Gastrocnemius medialis (tissue), 4 donors: ENCODE results near the gene AFF3. TPM values are rescaled to one million over a fixed set of nuclear protein-coding genes. Genes with fewer than 3 reads are reported as not detected.

Source experiments
- ATAC-seq, 2 donors: fragments of 150-250 bp; one replicate each; pipeline ENCODE4 v1.9.1; 2016
- DNase-seq, 2 donors: peaks; one replicate each; pipeline ENCODE4 v3.0.0-alpha.2; 2019
- H3K27ac ChIP-seq, 4 donors: fragments of 200-600 bp; sonication (generic); 1 replicate in 1 of 4; 2 replicates in 3 of 4; pipeline ENCODE4 v1.5.1; 2016 to 2018; ENCODE audit warnings: mild to moderate bottlenecking in 2 of 4, moderate library complexity in 1 of 4
- H3K27me3 ChIP-seq, 3 donors: fragments of 200-600 bp; sonication (generic) in 2 of 3; 1 replicate in 1 of 3; 2 replicates in 2 of 3; pipeline versions ENCODE4 v1.5.1 to v1.6.0; 2016 to 2019; ENCODE audit warnings: mild to moderate bottlenecking in 1 of 3, moderate library complexity in 1 of 3
- H3K36me3 ChIP-seq, 2 donors: fragments of 200-600 bp; sonication (generic) in 1 of 2; one replicate each; pipeline ENCODE4 v1.5.1; 2017 to 2018
- H3K4me1 ChIP-seq, 2 donors: fragments of 200-600 bp; sonication (generic) in 1 of 2; one replicate each; pipeline ENCODE4 v1.5.1; 2016 to 2017; ENCODE audit warnings: mild to moderate bottlenecking in 2 of 2
- H3K4me3 ChIP-seq, 4 donors: fragments of 200-600 bp; sonication (generic) in 3 of 4; 1 replicate in 1 of 4; 2 replicates in 3 of 4; pipeline ENCODE4 v1.5.1; 2016 to 2019; ENCODE audit warnings: mild to moderate bottlenecking in 2 of 4
- H3K9me3 ChIP-seq, 3 donors: fragments of 200-600 bp; sonication (generic) in 2 of 3; 1 replicate in 1 of 3; 2 replicates in 2 of 3; pipeline ENCODE4 v1.5.1; 2016 to 2019
- CTCF ChIP-seq, 5 experiments: fragments of 450-650 bp in 3 of 5; fragments of 200-600 bp in 2 of 5; sonication (generic) in 2 of 5; IDR thresholded peaks in 4 of 5; conservative IDR thresholded peaks in 1 of 5; 1 replicate in 4 of 5; 2 replicates in 1 of 5; pipeline ENCODE4 v1.5.1; 2016 to 2019; ENCODE audit warnings: antibody characterized with exemption in 5 of 5, mild to moderate bottlenecking in 3 of 5, moderate library complexity in 3 of 5
- POLR2A ChIP-seq, 2 donors: fragments of 450-650 bp; IDR thresholded peaks; one replicate each; pipeline ENCODE4 v1.6.1; 2017; ENCODE audit warnings: antibody characterized with exemption in 2 of 2, mild to moderate bottlenecking in 2 of 2, moderate library complexity in 2 of 2
- in situ Hi-C, 4 donors: fragments of 200-750 bp; cut with MboI; loops; one replicate each; pipeline versions ENCODE4 v1.15.0 to v1.8.0; 2017; ENCODE audit warnings: low sequenced_read_pairs in 4 of 4
- intact Hi-C: fragments of 100-400 bp; cut with DNase I; formaldehyde crosslinking; loops from one replicate; pipeline ENCODE4 v1.15.1; 2023; ENCODE audit warnings: low total_unique reads
- total RNA-seq, 4 donors: library from RNA; depleted of rRNA; stranded (reverse); fragments of >200 nt; gene quantifications; one replicate each; pipeline versions ENCODE4 v1.1.0 to v1.2.3, GENCODE V29; 2016

Gene AFF3
- total RNA-seq, 4 donors from 2014 or later, result 0.22 to 0.55 (median 0.47) TPM

- intact Hi-C loops (no loop called here), in situ Hi-C loops (no loop called here)
- ATAC-seq (no peak), DNase-seq (no peak)
- Histone ChIP-seq H3K27ac (no peak overlapping the region), H3K9me3 (no peaks in the 10 kb centered on the region), H3K4me1 (peaks cover 4 to 8% of the 10 kb centered on the region in 2 donors), H3K4me3 (no peak overlapping the region), H3K36me3 (no peaks in the 10 kb centered on the region), H3K27me3 (no peaks in the 10 kb centered on the region)
- no peak for TF ChIP-seq CTCF (IDR thresholded peaks at IDR 0.05 in 4 of 5, conservative IDR thresholded peaks at IDR 0.05 in 1 of 5)
- no peak for TF ChIP-seq POLR2A (IDR thresholded peaks at IDR 0.05)
These were observed 449.6 kb downstream of the AFF3 start for GRCh38 chr2:99692785-99693184.

- no peaks in the 10 kb centered on the region for H3K9me3 ChIP-seq
- in situ Hi-C loops (no loop called here), intact Hi-C loops (no loop called here)
- no peak overlapping the region for H3K27ac ChIP-seq
- no peaks in the 10 kb centered on the region for H3K36me3 ChIP-seq
- H3K4me1 ChIP-seq, result peaks cover 4 to 8% of the 10 kb centered on the region in 2 donors
- ATAC-seq (no peak), DNase-seq (peak in 1 of 2 donors; percentile 41)
- no peaks in the 10 kb centered on the region for H3K27me3 ChIP-seq
- H3K4me3 ChIP-seq, result no peak overlapping the region
- TF ChIP-seq POLR2A (IDR thresholded peaks at IDR 0.05), result no peak
- TF ChIP-seq CTCF (IDR thresholded peaks at IDR 0.05 in 4 of 5, conservative IDR thresholded peaks at IDR 0.05 in 1 of 5), result no peak
These were observed 450.5 kb downstream of the AFF3 start for GRCh38 chr2:99691926-99692325.

- ATAC-seq (peak; percentile 58 to 77), DNase-seq (peak in 1 of 2 donors; percentile 16)
- intact Hi-C loops (no loop called here), in situ Hi-C loops (no loop called here)
- no peaks in the 10 kb centered on the region for H3K36me3 ChIP-seq
- no peak overlapping the region for H3K27ac ChIP-seq
- TF ChIP-seq POLR2A (IDR thresholded peaks at IDR 0.05) (no peak), CTCF (IDR thresholded peaks at IDR 0.05 in 4 of 5, conservative IDR thresholded peaks at IDR 0.05 in 1 of 5) (no peak)
- H3K4me3 ChIP-seq, result no peak overlapping the region
- H3K4me1 ChIP-seq, result peaks cover 4 to 8% of the 10 kb centered on the region in 2 donors
- H3K9me3 ChIP-seq, result no peaks in the 10 kb centered on the region
- no peaks in the 10 kb centered on the region for H3K27me3 ChIP-seq
These were observed 453.1 kb downstream of the AFF3 start for GRCh38 chr2:99689145-99689742.

- Histone ChIP-seq H3K36me3 (no peaks in the 10 kb centered on the region), H3K27me3 (no peaks in the 10 kb centered on the region), H3K9me3 (no peaks in the 10 kb centered on the region), H3K27ac (no peak overlapping the region), H3K4me1 (peaks cover 4 to 8% of the 10 kb centered on the region in 2 donors), H3K4me3 (no peak overlapping the region)
- no peak for DNase-seq
- TF ChIP-seq CTCF (IDR thresholded peaks at IDR 0.05 in 4 of 5, conservative IDR thresholded peaks at IDR 0.05 in 1 of 5), result no peak
- no peak for TF ChIP-seq POLR2A (IDR thresholded peaks at IDR 0.05)
- in situ Hi-C loops (no loop called here), intact Hi-C loops (no loop called here)
- ATAC-seq, result no peak
These were observed 453.7 kb downstream of the AFF3 start for GRCh38 chr2:99688699-99689098.
